Loucy (cell line): ENCODE data around the gene RRAD.

Experiments
- H2AFZ ChIP-seq: fragments of 200-600 bp; sonication (generic); 2 replicates; pipeline ENCODE4 v1.6.0; 2016; ENCODE audit warnings: antibody characterized with exemption, mild to moderate bottlenecking, low read length, moderate library complexity
- H3F3A ChIP-seq: fragments of 200-600 bp; 2 replicates; pipeline ENCODE4 v1.6.0; 2016; ENCODE audit warnings: antibody characterized with exemption, low read depth, mild to moderate bottlenecking
- H3K27me3 ChIP-seq: fragments of 200-600 bp; sonication (generic); 2 replicates; pipeline ENCODE4 v1.6.1; 2014; ENCODE audit warnings: low read length, mild to moderate bottlenecking; ENCODE audit not compliant: insufficient read depth, poor library complexity, severe bottlenecking
- H3K36me3 ChIP-seq: fragments of 200-600 bp; sonication (generic); 2 replicates; pipeline ENCODE4 v1.6.1; 2016; ENCODE audit warnings: low read length; ENCODE audit not compliant: insufficient read depth
- H3K4me1 ChIP-seq: fragments of 200-600 bp; sonication (generic); 2 replicates; pipeline ENCODE4 v1.5.1; 2014; ENCODE audit warnings: low read length, mild to moderate bottlenecking; ENCODE audit not compliant: insufficient read depth, poor library complexity, severe bottlenecking
- H3K4me2 ChIP-seq: fragments of 200-600 bp; sonication (generic); 2 replicates; pipeline ENCODE4 v1.6.0; 2014; ENCODE audit warnings: antibody characterized with exemption, low read length, low read depth, mild to moderate bottlenecking; ENCODE audit not compliant: poor library complexity, severe bottlenecking
- H3K4me3 ChIP-seq: fragments of 200-600 bp; sonication (generic); 2 replicates; pipeline ENCODE4 v1.5.1; 2014; ENCODE audit warnings: low read length, mild to moderate bottlenecking, mixed read lengths; ENCODE audit not compliant: poor library complexity, severe bottlenecking
- H3K79me2 ChIP-seq: fragments of 200-600 bp; sonication (generic); 2 replicates; pipeline ENCODE4 v1.6.1; 2014; ENCODE audit warnings: low read length; ENCODE audit not compliant: insufficient read depth
- H3K9ac ChIP-seq: fragments of 200-600 bp; sonication (generic); 2 replicates; pipeline ENCODE4 v1.6.0; 2014; ENCODE audit warnings: mild to moderate bottlenecking, low read depth, low read length, moderate library complexity; ENCODE audit not compliant: poor library complexity, severe bottlenecking
- H3K9me2 ChIP-seq: fragments of 200-600 bp; sonication (generic); replicated peaks from 2 replicates; pipeline ENCODE4 v1.6.1; 2016; ENCODE audit warnings: low read depth, low read length, mixed read lengths
- H3K9me3 ChIP-seq: fragments of 200-600 bp; sonication (generic); 2 replicates; pipeline ENCODE4 v1.6.1; 2014; ENCODE audit warnings: mild to moderate bottlenecking, antibody characterized with exemption, low read length, low read depth; ENCODE audit not compliant: insufficient read depth
- H4K20me1 ChIP-seq: fragments of 200-600 bp; sonication (generic); 2 replicates; pipeline ENCODE4 v1.6.0; 2014; ENCODE audit warnings: antibody characterized with exemption, low read length, mild to moderate bottlenecking; ENCODE audit not compliant: insufficient read depth, poor library complexity, severe bottlenecking
- CTCF ChIP-seq: fragments of 200-600 bp; sonication (generic); conservative IDR thresholded peaks from 2 replicates; pipeline ENCODE4 v1.5.1; 2014; ENCODE audit warnings: mild to moderate bottlenecking, antibody characterized with exemption, low read length
- EZH2phosphoT487 ChIP-seq: fragments of 200-600 bp; IDR thresholded peaks from 2 replicates; pipeline ENCODE4 v1.6.1; 2018; ENCODE audit warnings: antibody characterized with exemption, mild to moderate bottlenecking, moderate library complexity, borderline replicate concordance

Gene RRAD

DNA sequence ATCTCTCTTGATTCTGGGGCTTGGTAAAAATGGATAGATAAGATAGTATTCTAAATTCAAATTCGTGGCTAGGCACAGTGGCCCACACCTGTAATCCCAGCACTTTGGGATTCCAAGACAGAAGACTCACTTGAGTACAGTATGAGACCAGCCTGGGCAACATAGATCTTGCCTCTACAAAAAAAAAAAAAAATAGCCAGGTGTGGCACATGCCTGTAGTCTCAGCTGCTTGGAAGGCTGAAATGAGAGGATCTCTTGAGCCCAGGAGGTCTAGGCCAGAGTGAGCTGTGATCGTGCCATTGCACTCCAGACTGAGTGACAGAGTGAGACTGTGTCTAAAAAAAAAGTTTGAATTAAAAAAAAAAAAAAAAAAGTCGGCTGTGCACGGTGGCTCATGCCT is 35.7 kb downstream of the RRAD start:
- H3F3A ChIP-seq, result no peaks in the 10 kb centered on the region
- H4K20me1 ChIP-seq, result peaks cover 18% of the 10 kb centered on the region
- H3K9me3 ChIP-seq, result no peaks in the 10 kb centered on the region
- no peaks in the 10 kb centered on the region for H3K27me3 ChIP-seq
- H3K4me3 ChIP-seq, result no peak overlapping the region
- H3K79me2 ChIP-seq, result peaks cover 36% of the 10 kb centered on the region
- H3K4me2 ChIP-seq, result no peak overlapping the region
- H2AFZ ChIP-seq, result no peak overlapping the region
- H3K9ac ChIP-seq, result no peak overlapping the region
- H3K9me2 ChIP-seq, result no peaks in the 10 kb centered on the region
- H3K4me1 ChIP-seq, result peaks cover 31% of the 10 kb centered on the region
- peaks cover 15% of the 10 kb centered on the region; the same call in 1 of the 2 replicates for H3K36me3 ChIP-seq
- TF ChIP-seq CTCF (no peak), EZH2phosphoT487 (no peak)

- no peak for TF ChIP-seq CTCF
- no peak for TF ChIP-seq EZH2phosphoT487
- peaks cover 20% of the 10 kb centered on the region; the same call in 1 of the 2 replicates for H3K36me3 ChIP-seq
- H3K4me3 ChIP-seq, result no peak overlapping the region
- no peak overlapping the region for H3K9ac ChIP-seq
- H3F3A ChIP-seq, result no peaks in the 10 kb centered on the region
- no peaks in the 10 kb centered on the region for H3K9me3 ChIP-seq
- H3K4me1 ChIP-seq, result peaks cover 35% of the 10 kb centered on the region
- no peak overlapping the region for H2AFZ ChIP-seq
- no peaks in the 10 kb centered on the region for H3K27me3 ChIP-seq
- peaks cover 41% of the 10 kb centered on the region for H3K79me2 ChIP-seq
- peaks cover 21% of the 10 kb centered on the region for H4K20me1 ChIP-seq
- H3K4me2 ChIP-seq, result no peak overlapping the region
- H3K9me2 ChIP-seq, result no peaks in the 10 kb centered on the region
These were observed 36.4 kb downstream of the RRAD start for GRCh38 chr16:66888647-66889615.

GRCh38 chr16:66886914-66887313 is 38.4 kb downstream of the RRAD start:
- no peak overlapping the region for H3K4me3 ChIP-seq
- H3K4me1 ChIP-seq, result peaks cover 37% of the 10 kb centered on the region
- peaks cover 20% of the 10 kb centered on the region; the same call in 1 of the 2 replicates for H3K36me3 ChIP-seq
- peak overlapping the region; percentile 35 for H3K4me2 ChIP-seq
- peaks cover 27% of the 10 kb centered on the region for H4K20me1 ChIP-seq
- H2AFZ ChIP-seq, result no peak overlapping the region
- peaks cover 57% of the 10 kb centered on the region for H3K79me2 ChIP-seq
- TF ChIP-seq CTCF (no peak), EZH2phosphoT487 (no peak)
- no peaks in the 10 kb centered on the region for H3K27me3 ChIP-seq
- no peak overlapping the region for H3K9ac ChIP-seq
- no peaks in the 10 kb centered on the region for H3K9me3 ChIP-seq
- no peaks in the 10 kb centered on the region for H3F3A ChIP-seq
- H3K9me2 ChIP-seq, result no peaks in the 10 kb centered on the region
